IPS-18a (cell line): ENCODE measurements around the gene PRCP.

Source experiments
- H3K27ac ChIP-seq: one replicate; pipeline ENCODE4 v1.5.1; 2013; ENCODE audit warnings: low read length
- H3K27me3 ChIP-seq: one replicate; pipeline ENCODE4 v1.6.1; 2013; ENCODE audit warnings: mild to moderate bottlenecking, low read length; ENCODE audit not compliant: control insufficient read depth, insufficient read depth
- H3K36me3 ChIP-seq: one replicate; pipeline ENCODE4 v1.6.1; 2013; ENCODE audit warnings: low read depth, low read length; ENCODE audit not compliant: control insufficient read depth
- H3K4me1 ChIP-seq: one replicate; pipeline ENCODE4 v1.6.1; 2013; ENCODE audit warnings: low read depth, low read length; ENCODE audit not compliant: control insufficient read depth
- H3K4me3 ChIP-seq: one replicate; pipeline ENCODE4 v1.5.1; 2013; ENCODE audit warnings: low read length
- H3K9ac ChIP-seq: one replicate; pipeline ENCODE4 v1.6.1; 2013; ENCODE audit warnings: mild to moderate bottlenecking, low read length, moderate library complexity
- H3K9me3 ChIP-seq: one replicate; pipeline ENCODE4 v1.6.1; 2013; ENCODE audit warnings: low read depth, low read length; ENCODE audit not compliant: control insufficient read depth

Gene PRCP

GRCh38 chr11:82890936-82891335 is 9.3 kb downstream of the PRCP start:
- Histone ChIP-seq H3K36me3 (no peaks in the 10 kb centered on the region), H3K27me3 (no peaks in the 10 kb centered on the region), H3K4me1 (no peaks in the 10 kb centered on the region), H3K9ac (no peak overlapping the region), H3K4me3 (no peak overlapping the region), H3K9me3 (no peaks in the 10 kb centered on the region), H3K27ac (no peak overlapping the region)

DNA sequence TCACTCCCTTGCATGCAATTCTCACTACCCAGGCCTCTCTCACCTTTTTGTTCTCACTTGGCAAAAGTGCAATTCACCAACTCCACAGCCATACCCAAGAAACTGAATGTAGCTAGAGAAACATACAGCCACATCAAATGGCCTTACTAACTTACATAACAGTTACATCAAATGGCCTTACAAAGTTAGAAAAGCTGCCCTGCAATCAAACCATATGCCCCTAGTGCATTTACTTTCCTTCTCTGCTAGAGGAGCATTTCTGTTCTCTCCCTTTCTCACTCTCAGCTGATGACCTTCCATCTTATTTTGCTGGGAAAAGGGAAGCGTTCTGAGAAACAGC is 10.3 kb downstream of the PRCP start:
- Histone ChIP-seq H3K27ac (no peak overlapping the region), H3K27me3 (no peaks in the 10 kb centered on the region), H3K9me3 (no peaks in the 10 kb centered on the region), H3K4me3 (no peak overlapping the region), H3K9ac (no peak overlapping the region), H3K36me3 (no peaks in the 10 kb centered on the region), H3K4me1 (no peaks in the 10 kb centered on the region)

DNA sequence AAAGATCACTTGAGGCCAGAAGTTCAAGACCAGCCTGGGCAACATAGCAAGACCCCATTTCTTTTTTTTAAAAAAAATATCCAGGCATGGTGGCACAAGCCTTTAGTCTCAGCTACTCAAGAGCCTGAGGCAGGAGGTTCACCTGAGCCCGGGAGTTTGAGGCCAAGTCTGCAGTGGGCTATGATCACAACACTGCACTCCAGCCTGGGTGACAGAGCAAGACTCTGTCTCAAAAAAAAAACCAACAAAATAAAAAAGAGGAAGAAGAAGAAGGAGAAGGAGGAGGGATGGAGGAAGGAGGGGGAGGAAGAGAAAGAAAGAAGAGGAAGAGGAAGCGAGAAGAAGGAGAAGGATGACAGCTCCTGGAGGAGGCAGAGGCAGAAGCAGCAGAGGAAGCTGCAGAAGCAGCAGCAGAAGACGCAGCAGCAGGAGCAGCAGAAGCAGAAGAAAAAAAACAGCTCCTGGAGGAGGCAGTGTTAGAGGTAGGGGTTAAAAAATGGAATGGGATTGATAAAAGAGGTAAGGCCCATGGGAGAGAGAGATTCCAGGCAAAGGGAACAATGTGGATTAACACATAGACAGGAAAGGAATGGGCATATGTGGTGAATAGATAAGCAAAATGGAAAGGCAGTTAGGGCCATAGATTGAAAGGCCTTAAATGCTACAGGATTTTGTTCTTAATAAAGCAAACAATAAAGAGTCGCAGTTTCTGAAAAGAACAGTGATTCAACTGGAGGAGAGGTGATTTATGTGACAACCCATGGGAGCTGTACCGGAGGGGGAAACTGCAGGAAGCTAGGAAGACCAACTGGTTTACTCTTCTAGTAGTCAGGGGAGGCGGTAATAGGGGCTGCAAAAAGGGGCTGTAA is 10.9 kb downstream of the PRCP start:
- no peak overlapping the region for H3K4me3 ChIP-seq
- H3K4me1 ChIP-seq, result no peaks in the 10 kb centered on the region

DNA sequence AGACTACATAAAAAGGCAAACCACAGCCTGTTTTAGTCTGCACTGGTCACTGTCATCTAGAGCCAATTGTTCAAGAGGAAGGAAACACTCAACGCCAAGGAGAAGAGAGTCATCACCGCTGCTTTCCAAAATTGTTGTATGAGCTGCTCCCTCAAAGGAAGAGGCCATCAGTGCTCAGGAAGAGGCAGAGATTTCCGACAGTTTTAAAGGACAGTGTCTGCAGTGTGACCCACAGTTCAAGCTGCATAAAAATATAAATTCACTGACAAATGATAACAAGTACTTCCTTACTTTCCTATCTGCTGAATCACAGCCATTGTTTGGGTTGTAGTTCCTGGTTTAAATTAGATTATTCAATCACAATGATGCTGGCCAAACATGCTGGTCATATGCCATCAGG is 16.4 kb downstream of the PRCP start:
- Histone ChIP-seq H3K27me3 (no peaks in the 10 kb centered on the region), H3K36me3 (no peaks in the 10 kb centered on the region), H3K27ac (no peak overlapping the region), H3K4me3 (no peak overlapping the region), H3K4me1 (no peaks in the 10 kb centered on the region), H3K9ac (no peak overlapping the region), H3K9me3 (peaks cover 3% of the 10 kb centered on the region)

More for the DNA sequence above, 10.9 kb downstream of the PRCP start:
- no peak overlapping the region for H3K27ac ChIP-seq
- H3K9me3 ChIP-seq, result no peaks in the 10 kb centered on the region
- H3K36me3 ChIP-seq, result no peaks in the 10 kb centered on the region
- no peaks in the 10 kb centered on the region for H3K27me3 ChIP-seq
- H3K9ac ChIP-seq, result no peak overlapping the region

GRCh38 chr11:82874646-82875523 is 25.3 kb downstream of the PRCP start:
- no peaks in the 10 kb centered on the region for H3K9me3 ChIP-seq
- H3K4me1 ChIP-seq, result peaks cover 8% of the 10 kb centered on the region
- no peak overlapping the region for H3K4me3 ChIP-seq
- no peak overlapping the region for H3K9ac ChIP-seq
- H3K27ac ChIP-seq, result no peak overlapping the region
- H3K36me3 ChIP-seq, result no peaks in the 10 kb centered on the region
- no peaks in the 10 kb centered on the region for H3K27me3 ChIP-seq

GRCh38 chr11:82873919-82874333 is 26.3 kb downstream of the PRCP start:
- Histone ChIP-seq H3K9ac (no peak overlapping the region), H3K4me1 (peaks cover 8% of the 10 kb centered on the region), H3K9me3 (no peaks in the 10 kb centered on the region), H3K36me3 (no peaks in the 10 kb centered on the region), H3K27ac (no peak overlapping the region), H3K27me3 (no peaks in the 10 kb centered on the region), H3K4me3 (no peak overlapping the region)

GRCh38 chr11:82872377-82873150 is 27.7 kb downstream of the PRCP start:
- H3K27me3 ChIP-seq, result no peaks in the 10 kb centered on the region
- H3K36me3 ChIP-seq, result no peaks in the 10 kb centered on the region
- no peak overlapping the region for H3K27ac ChIP-seq
- H3K4me1 ChIP-seq, result peaks cover 8% of the 10 kb centered on the region
- H3K4me3 ChIP-seq, result no peak overlapping the region
- H3K9ac ChIP-seq, result no peak overlapping the region
- no peaks in the 10 kb centered on the region for H3K9me3 ChIP-seq

- Histone ChIP-seq H3K4me1 (peaks cover 8% of the 10 kb centered on the region), H3K9me3 (no peaks in the 10 kb centered on the region), H3K9ac (no peak overlapping the region), H3K36me3 (no peaks in the 10 kb centered on the region), H3K27ac (no peak overlapping the region), H3K27me3 (no peaks in the 10 kb centered on the region), H3K4me3 (no peak overlapping the region)
These were observed 28.6 kb downstream of the PRCP start for GRCh38 chr11:82871646-82872045.

- no peaks in the 10 kb centered on the region for H3K9me3 ChIP-seq
- H3K4me3 ChIP-seq, result no peak overlapping the region
- no peaks in the 10 kb centered on the region for H3K4me1 ChIP-seq
- no peak overlapping the region for H3K27ac ChIP-seq
- H3K9ac ChIP-seq, result no peak overlapping the region
- no peaks in the 10 kb centered on the region for H3K27me3 ChIP-seq
- no peaks in the 10 kb centered on the region for H3K36me3 ChIP-seq
These were observed 30.6 kb downstream of the PRCP start for GRCh38 chr11:82869657-82870056.

DNA sequence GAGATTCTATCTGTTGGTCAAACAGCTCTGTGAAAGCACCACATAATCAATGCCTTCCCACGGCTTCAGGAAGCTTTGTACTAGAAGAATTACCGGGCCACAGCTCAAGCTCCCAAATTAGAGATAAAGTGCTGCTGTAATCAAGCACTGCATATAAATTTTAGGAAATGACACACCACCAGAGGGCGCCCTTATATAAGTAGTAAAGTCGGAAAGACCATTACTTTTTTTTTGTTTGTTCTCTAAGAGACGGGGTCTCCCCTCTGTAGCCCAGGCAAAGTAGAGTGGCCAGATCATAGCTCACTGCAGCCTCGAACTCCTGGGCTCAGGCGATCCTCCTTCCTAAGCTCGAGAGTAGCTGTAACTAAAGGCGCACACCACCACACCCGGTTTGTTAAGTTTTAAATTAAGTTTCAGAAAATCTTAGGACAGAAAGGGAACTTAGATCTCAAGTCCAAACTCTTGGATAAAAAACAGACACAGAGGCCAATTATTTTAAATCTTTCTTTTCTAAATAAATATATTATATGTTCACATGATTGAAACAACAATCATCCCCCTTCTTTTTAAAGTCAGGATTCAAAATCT is 32.6 kb downstream of the PRCP start:
- Histone ChIP-seq H3K4me1 (peaks cover 2% of the 10 kb centered on the region), H3K36me3 (no peaks in the 10 kb centered on the region), H3K4me3 (no peak overlapping the region), H3K9ac (no peak overlapping the region), H3K9me3 (no peaks in the 10 kb centered on the region), H3K27ac (no peak overlapping the region), H3K27me3 (no peaks in the 10 kb centered on the region)

- Histone ChIP-seq H3K27ac (no peak overlapping the region), H3K9me3 (no peaks in the 10 kb centered on the region), H3K27me3 (no peaks in the 10 kb centered on the region), H3K9ac (no peak overlapping the region), H3K36me3 (no peaks in the 10 kb centered on the region), H3K4me1 (peaks cover 2% of the 10 kb centered on the region), H3K4me3 (no peak overlapping the region)
These were observed 34.4 kb downstream of the PRCP start for GRCh38 chr11:82865841-82866240.
